GM19023 (cell line): Measurements from ENCODE around the gene RPS15A.

ENCODE experiments used
- ATAC-seq: cut with Tn5 transposase; IDR thresholded peaks from one replicate; pipeline ENCODE4 v1.9.1; 2021; ENCODE audit warnings: mild to moderate bottlenecking, moderate library complexity; ENCODE audit not compliant: unreplicated experiment

RPS15A gene

GRCh38 chr16:18789850-18790706 lies at the start of gene RPS15A:
TSS of gene RPS15A (minus strand) at chr16:18790334. CDS start at chr16:18789113, 1,221 bp downstream.
- ATAC-seq = peak; percentile 75

GRCh38 chr16:18839555-18839954 lies 49.4 kb upstream of the RPS15A start:
- ATAC-seq = no peak

- ATAC-seq = no peak
These were observed 46.6 kb upstream of the RPS15A start for GRCh38 chr16:18836702-18837101.

DNA sequence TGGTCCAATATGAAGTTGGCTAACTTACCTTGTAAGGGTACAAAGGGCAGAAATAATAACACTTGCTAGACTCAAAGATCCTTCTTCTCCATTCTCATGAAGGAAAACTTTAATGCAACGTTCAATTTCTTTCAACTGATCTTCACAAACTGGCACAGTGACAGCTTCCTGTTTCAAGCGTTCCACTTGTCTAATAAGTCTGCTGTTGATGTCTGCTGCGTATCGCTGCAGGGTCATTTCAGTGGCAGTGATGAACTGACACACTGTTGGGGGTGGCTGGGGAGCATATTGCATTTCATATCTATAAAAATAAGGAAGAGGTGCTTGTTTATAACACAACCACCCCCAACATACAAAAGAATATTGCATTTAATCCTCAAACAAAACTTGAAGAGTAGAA lies 44.7 kb upstream of the RPS15A start:
- ATAC-seq = no peak

DNA sequence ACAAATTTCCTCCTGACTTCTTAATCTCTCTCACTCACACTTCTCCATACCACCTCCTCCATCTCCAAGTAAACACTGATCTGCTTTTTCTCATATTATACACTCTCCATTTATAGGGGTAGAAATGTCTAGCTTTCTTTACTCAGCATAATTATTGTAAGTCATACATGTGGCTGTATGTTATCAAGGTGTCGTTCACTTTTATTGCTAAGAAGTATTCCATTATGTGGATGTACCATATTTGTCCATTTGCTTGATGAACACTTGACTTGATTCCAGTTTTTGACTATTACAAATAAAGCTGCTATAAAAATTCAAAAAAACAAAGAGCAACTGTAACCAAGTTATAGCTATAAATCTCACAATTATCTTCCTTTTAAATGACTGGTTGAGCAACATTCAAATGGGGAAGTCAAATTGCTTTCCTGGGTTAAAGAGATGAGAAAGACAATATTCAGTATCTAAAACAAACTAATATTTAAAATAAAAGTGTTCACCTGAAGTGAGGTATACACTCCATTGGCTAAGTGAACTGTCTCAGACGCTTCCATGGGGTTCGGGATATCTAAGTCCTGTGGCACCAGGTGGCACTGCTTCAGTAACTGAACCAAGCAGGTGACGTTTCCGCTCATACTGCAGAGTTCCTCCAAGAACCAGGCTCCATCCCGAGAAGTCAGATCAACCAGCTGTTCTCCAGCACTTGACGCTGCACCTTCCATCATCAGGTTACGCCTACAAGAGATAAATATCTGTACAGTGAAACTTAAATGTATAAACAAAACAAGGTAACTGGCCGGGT lies 43.8 kb upstream of the RPS15A start:
- ATAC-seq = no peak

- no peak for ATAC-seq
These were observed 42.5 kb upstream of the RPS15A start for GRCh38 chr16:18832613-18833012.

DNA sequence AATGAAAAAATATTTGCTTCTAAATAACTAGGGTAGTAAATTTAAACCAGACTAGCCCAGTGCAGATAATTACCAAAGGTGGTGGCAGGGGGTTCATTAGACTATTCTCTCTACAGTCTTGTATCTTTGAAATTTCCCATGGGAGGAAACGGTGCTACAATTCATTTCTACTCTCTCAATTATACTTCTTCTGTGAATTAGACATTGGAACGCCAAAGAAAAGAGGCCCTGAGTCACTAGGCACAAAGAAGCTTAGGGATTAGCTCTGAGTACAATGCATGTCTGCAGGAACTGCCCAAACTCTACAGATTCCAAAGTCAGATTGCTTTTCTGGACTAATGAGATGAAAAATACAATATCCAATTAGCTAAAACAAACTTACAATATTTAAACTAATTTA lies 41.9 kb upstream of the RPS15A start:
- no peak for ATAC-seq

- ATAC-seq = no peak
These were observed 39.1 kb upstream of the RPS15A start for GRCh38 chr16:18829251-18829650.

- ATAC-seq = no peak
These were observed 37.8 kb upstream of the RPS15A start for GRCh38 chr16:18827890-18828289.

DNA sequence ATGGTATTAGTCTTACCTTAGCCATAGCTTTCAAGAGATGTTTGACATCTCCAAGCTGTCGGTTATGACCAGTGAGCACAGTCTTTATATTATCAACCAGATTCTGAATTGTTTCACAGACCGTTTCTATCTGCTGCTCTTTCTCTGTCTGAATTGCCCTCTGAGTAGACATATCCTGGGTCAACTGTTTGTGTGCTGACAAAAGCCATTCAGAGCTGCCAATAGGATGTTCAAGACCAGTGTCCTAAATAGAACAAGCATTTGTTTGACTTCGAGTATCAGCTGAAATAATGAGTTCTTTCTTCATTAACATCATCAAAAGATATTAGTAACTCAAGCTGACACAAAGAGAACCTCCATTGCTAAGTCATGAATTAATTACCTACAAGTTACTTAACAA lies 26.2 kb upstream of the RPS15A start:
- no peak for ATAC-seq

- no peak for ATAC-seq
These were observed 21.8 kb upstream of the RPS15A start for GRCh38 chr16:18811925-18812324.

- ATAC-seq = no peak
These were observed 19.0 kb upstream of the RPS15A start for GRCh38 chr16:18809165-18809564.

- no peak for ATAC-seq
These were observed 15.2 kb upstream of the RPS15A start for GRCh38 chr16:18805257-18805773.

DNA sequence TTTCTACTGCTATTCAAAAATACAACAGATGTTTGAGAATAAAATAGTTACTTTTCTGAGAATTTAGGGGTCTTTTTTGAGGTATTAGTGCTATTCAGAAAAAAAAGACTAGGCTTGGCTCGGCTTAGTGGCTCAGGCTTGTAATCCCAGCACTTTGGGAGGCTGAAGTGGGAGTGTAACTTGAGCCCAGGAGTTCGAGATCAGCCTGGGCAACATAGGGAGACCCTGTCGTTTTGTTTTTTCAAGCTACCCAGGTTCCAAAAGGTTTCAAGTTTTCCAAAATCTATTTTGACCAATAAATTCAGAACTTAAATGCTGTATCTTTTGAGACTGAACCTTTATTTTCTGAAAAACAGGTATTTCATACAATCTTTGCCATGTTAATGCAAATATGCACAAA lies 14.4 kb upstream of the RPS15A start:
- no peak for ATAC-seq

DNA sequence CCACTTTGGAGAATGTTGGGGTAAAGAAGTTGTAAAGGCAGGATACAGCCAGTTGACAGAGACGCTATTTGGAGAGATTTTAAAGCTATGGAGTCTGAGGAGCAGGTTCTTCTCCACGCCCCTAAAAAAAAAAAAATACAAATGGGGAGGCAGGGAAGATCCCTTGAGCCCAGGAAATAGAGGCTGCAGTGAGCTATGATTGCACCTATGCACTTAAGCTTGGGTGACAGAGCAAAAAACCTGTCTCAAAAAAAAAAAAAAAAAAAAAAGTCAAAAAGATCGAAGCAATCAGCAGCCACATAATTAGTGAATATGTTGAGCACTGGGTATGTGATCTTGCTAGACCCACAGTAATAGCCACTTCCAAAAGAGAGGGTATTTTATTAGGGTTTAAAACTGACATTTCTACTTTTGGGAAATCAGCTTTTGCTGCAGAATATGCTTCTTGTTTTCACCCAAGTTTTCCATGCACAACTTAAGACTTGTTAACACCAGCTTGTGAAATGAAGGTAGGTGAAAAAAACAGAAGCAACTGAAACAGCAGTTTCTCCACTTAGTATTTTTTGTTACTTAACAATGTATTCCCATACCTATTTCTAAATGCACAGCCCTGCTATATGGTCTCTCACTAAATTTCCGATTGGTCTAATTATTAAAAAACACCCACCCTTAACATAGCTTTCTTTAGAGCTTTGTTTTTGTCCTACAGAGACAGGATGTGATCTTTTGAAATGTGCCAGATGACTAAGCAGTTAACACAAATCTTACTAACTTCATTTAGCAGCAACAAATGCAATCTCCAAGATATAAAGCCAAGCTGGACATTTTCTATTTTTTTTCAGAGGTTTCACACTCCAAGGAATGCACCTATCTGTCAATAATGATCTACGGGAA lies 13.7 kb upstream of the RPS15A start:
- no peak for ATAC-seq

GRCh38 chr16:18802767-18803343 lies 12.7 kb upstream of the RPS15A start:
- no peak for ATAC-seq

GRCh38 chr16:18801145-18801972 lies 11.2 kb upstream of the RPS15A start, which contains the start of gene ARL6IP1:
TSS of gene ARL6IP1 (minus strand) at chr16:18801549. CDS start at chr16:18801466, 83 bp downstream.
- ATAC-seq = peak; percentile 96

GRCh38 chr16:18800775-18801144 lies 10.6 kb upstream of the RPS15A start:
- no peak for ATAC-seq

- no peak for ATAC-seq
These were observed 10.2 kb upstream of the RPS15A start for GRCh38 chr16:18800293-18800692.
